Upper lobe of right lung (tissue), 1 donor: ENCODE measurements around the gene COL18A1. TPM values are rescaled to one million over a fixed set of nuclear protein-coding genes. Genes with fewer than 3 reads are reported as not detected.

Experiments used
- ATAC-seq: fragments of 200-7000 bp; cut with Tn5 transposase; one replicate; pipeline ENCODE4 v1.9.1; 2020; ENCODE audit warnings: mild to moderate bottlenecking, moderate library complexity
- DNase-seq: peaks from one replicate; pipeline ENCODE4 v3.0.0-alpha.2; 2020
- H3K27ac ChIP-seq: fragments of 200-600 bp; one replicate; pipeline ENCODE4 v1.8.0; 2022
- H3K27me3 ChIP-seq: fragments of 200-600 bp; one replicate; pipeline ENCODE4 v1.8.0; 2022; ENCODE audit warnings: mild to moderate bottlenecking
- H3K36me3 ChIP-seq: fragments of 200-600 bp; one replicate; pipeline ENCODE4 v1.8.0; 2022
- H3K4me1 ChIP-seq: fragments of 200-600 bp; one replicate; pipeline ENCODE4 v1.8.0; 2022
- H3K4me3 ChIP-seq: fragments of 200-600 bp; one replicate; pipeline ENCODE4 v1.8.0; 2022; ENCODE audit warnings: mild to moderate bottlenecking
- H3K9me3 ChIP-seq: fragments of 200-600 bp; one replicate; pipeline ENCODE4 v1.8.0; 2022
- CTCF ChIP-seq: fragments of 200-600 bp; IDR thresholded peaks from one replicate; pipeline ENCODE4 v1.8.0; 2022; ENCODE audit warnings: antibody characterized with exemption
- intact Hi-C: fragments of 100-400 bp; cut with DNase I; formaldehyde crosslinking; loops from one replicate; pipeline ENCODE4 v1.11.0; 2022
- total RNA-seq: library from RNA; stranded (reverse); fragmentation: NEBNext Ultra II Directional; extraction: Animal tissue kit (Norgen Biotek cat#: 25700); gene quantifications from one replicate; pipeline ENCODE4 v1.2.1, GENCODE V29; 2021
- donor health status: DM: no; HTN: yes; CAD: no; lungs with severe emphysema.

Gene COL18A1
- total RNA-seq, 1 donor from 2014 or later = 60.4 TPM

DNA sequence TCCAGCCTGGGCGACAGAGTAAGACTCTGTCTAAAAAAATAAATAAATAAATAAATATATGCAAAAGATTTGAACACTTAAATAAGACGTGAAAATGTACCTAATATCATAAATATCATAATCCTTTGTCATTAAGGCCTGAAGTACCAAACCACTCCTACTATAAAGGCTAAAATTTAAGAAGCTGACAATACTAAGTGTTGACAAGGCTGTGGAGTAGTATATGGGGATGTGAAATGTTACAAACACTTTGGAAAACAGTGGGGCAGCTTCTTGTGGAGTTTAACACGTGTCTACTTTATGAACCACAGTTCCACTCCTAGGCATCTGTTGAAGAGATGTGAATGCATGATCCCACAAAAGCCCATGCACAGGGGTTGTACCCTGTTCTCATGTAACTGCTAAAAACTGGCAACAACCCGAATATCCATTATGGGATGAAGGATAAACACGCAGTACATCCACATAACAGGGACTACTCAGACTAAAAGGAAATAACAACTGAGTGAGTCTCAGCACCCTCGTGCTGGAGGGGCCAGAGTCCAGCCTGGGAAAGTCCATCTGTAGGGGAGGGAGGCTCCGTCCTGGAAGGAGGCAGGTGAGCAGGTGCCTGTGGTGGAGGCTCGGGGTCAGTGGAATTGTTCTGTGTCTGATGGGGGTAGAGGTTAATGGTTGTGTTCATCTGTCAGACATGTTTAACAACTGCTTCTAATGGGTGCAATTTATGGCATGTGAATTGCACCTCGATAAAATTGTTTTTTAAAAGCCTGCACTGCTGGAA, 143.9 kb downstream of the COL18A1 start:
- no peaks in the 10 kb centered on the region for H3K36me3 ChIP-seq
- no peak overlapping the region for H3K4me3 ChIP-seq
- DNase-seq = no peak
- peaks cover 11% of the 10 kb centered on the region for H3K4me1 ChIP-seq
- no peaks in the 10 kb centered on the region for H3K27me3 ChIP-seq
- no peak overlapping the region for H3K27ac ChIP-seq
- no peak for TF ChIP-seq CTCF
- no peak for ATAC-seq
- intact Hi-C loops = no loop called here
- no peaks in the 10 kb centered on the region for H3K9me3 ChIP-seq

DNA sequence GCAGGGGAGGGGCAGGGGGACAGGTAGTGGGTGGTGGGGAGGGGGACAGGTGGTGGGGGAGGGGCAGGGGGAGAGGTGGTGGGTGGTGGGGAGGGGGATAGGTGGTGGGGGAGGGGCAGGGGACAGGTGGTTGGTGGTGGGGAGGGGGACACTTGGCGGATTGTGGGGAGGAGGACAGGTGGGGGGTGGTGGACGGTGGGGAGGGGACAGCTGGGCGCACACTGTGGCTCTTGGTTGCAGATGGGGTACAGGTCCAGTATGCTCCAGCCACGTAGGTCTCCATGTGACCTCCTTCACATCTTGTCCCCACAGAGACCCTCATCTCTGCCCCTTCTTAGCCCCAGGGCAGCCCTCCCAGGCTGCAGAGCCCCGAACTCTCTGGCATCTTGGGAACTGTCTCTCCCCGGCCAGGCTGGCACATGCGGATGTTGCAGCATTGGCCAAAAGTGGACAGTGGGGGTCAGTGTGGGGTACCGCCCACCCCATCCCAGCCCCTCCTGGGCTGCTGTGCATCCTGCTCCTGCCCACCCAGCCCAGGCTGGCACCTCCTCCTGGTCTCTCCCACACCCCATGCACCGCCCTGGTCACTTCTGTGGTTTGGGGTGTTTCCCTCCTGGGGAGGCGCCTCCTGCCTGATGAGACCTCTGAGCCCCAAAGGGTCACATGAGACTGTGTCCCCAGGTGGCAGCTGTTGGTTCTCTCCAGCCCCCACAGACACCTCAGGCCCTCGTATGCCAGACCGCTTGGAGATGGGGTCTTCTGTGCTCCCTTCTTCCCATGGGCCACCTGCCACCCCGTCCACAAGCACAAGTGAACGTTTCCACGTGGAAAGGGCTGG, 144.9 kb downstream of the COL18A1 start:
- H3K27ac ChIP-seq = peak overlapping the region; percentile 51
- no peaks in the 10 kb centered on the region for H3K36me3 ChIP-seq
- no peaks in the 10 kb centered on the region for H3K9me3 ChIP-seq
- peak; percentile 65 for DNase-seq
- peaks cover 11% of the 10 kb centered on the region for H3K4me1 ChIP-seq
- no peaks in the 10 kb centered on the region for H3K27me3 ChIP-seq
- no peak for TF ChIP-seq CTCF
- intact Hi-C loops = loop anchor here (10.0 kb wide), 1 partner anchor 275 kb away; no protein-coding TSS in a partner anchor
- no peak overlapping the region for H3K4me3 ChIP-seq
- ATAC-seq = peak; percentile 32

DNA sequence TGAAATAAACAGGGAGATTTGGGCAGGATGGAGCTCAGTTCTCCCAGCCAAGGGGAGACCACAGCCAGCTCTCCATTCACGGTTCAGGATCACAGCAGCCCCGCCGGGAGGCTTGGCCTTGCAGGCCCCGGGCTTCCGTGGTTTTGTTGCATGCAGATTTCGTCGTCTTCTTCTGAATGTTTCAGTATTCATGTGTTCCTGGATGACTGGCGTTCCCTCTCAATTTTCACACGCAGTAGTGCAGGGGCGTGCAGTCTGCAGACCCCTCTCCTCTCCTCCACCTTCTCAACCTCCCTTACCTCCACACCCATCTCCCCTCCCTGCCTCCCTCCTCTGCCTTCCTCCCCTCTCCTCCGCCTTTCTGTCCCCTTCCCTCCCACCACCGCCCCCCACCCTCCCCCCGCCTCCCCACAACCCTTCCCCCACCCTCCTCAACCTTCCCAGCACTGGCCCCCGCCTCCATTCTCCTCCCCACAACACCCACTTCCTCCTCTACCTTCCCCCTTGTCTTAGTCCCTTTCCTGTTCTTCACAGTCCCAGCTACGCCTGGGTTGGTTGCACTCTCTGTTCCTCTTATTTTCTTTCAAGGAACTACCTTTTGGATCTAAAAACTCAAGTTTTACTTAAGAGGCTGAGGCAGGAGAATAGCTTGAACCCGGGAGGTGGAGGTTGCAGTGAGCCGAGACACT, 145.7 kb downstream of the COL18A1 start:
- H3K4me3 ChIP-seq = peak overlapping the region; percentile 3
- TF ChIP-seq CTCF = no peak
- no peaks in the 10 kb centered on the region for H3K27me3 ChIP-seq
- intact Hi-C loops = loop anchor here (10.0 kb wide), 1 partner anchor 274 kb away; no protein-coding TSS in a partner anchor
- H3K36me3 ChIP-seq = no peaks in the 10 kb centered on the region
- H3K4me1 ChIP-seq = peaks cover 11% of the 10 kb centered on the region
- H3K27ac ChIP-seq = peak overlapping the region; percentile 82
- DNase-seq = peak; percentile 67
- no peaks in the 10 kb centered on the region for H3K9me3 ChIP-seq
- ATAC-seq = peak; percentile 70

DNA sequence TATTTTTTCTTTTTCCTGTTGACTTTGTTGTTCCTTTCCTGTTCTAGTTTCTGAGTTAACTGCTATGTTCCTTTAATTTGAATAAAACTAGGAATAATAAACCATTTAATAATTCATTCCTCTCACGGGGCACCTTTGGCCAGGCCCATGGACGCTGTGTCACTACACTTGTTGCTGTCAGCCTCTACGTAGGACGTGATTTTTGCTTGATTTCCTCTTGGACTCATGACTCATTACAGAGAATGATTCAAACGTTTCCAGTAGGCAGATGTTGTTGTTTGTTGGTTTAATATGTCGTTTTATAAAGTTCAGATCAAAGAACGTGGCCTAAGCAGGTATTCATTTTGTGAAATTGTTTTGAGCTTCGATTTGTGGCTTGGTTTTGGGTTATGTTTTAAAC, 146.4 kb downstream of the COL18A1 start:
- Histone ChIP-seq H3K9me3 (no peaks in the 10 kb centered on the region), H3K27ac (peak overlapping the region; percentile 82), H3K27me3 (no peaks in the 10 kb centered on the region), H3K36me3 (no peaks in the 10 kb centered on the region), H3K4me1 (peaks cover 11% of the 10 kb centered on the region), H3K4me3 (peak overlapping the region; percentile 3)
- intact Hi-C loops = loop anchor here (10.0 kb wide), 1 partner anchor 273 kb away; no protein-coding TSS in a partner anchor
- no peak for TF ChIP-seq CTCF
- peak; percentile 46 for DNase-seq
- ATAC-seq = no peak
